Stomach (tissue), 9 donors: ENCODE measurements around the gene HEATR9. TPM values are rescaled to one million over a fixed set of nuclear protein-coding genes. Genes with fewer than 3 reads are reported as not detected.

ENCODE experiments used
- DNase-seq, 2 donors: peaks; one replicate each; pipeline versions ENCODE4 v3.0.0 to v3.0.0-alpha.2; 2013 to 2019
- H3K27ac ChIP-seq, 5 donors: fragments of 200-600 bp in 4 of 5; sonication (generic) in 4 of 5; one replicate each; pipeline ENCODE4 v1.5.1; 2013 to 2019; ENCODE audit warnings: mild to moderate bottlenecking in 1 of 5, moderate library complexity in 1 of 5
- H3K27me3 ChIP-seq, 3 donors: fragments of 200-600 bp; sonication (generic); one replicate each; pipeline ENCODE4 v1.5.1; 2017 to 2019; ENCODE audit warnings: mixed run types in 1 of 3
- H3K36me3 ChIP-seq, 4 donors: fragments of 200-600 bp; sonication (generic); 1 replicate in 3 of 4; 2 replicates in 1 of 4; pipeline ENCODE4 v1.5.1; 2016 to 2019
- H3K4me1 ChIP-seq, 4 donors: fragments of 200-600 bp; sonication (generic); one replicate each; pipeline ENCODE4 v1.5.1; 2016 to 2019
- H3K4me3 ChIP-seq, 4 donors: fragments of 200-600 bp; sonication (generic) in 3 of 4; one replicate each; pipeline ENCODE4 v1.5.1; 2016 to 2019; ENCODE audit warnings: mild to moderate bottlenecking in 1 of 4
- H3K9me3 ChIP-seq, 4 donors: fragments of 200-600 bp; sonication (generic); one replicate each; pipeline ENCODE4 v1.5.1; 2016 to 2019
- CTCF ChIP-seq, 7 experiments: fragments of 450-650 bp in 4 of 7; fragments of 200-600 bp in 3 of 7; sonication (generic) in 3 of 7; IDR thresholded peaks; one replicate each; pipeline ENCODE4 v1.5.1; 2016 to 2019; ENCODE audit warnings: antibody characterized with exemption in 7 of 7, control low read depth in 2 of 7, mild to moderate bottlenecking in 1 of 7
- EP300 ChIP-seq: sonication (generic); formaldehyde crosslinking; IDR thresholded peaks from one replicate; pipeline ENCODE4 v1.6.1; 2017; ENCODE audit warnings: antibody characterized with exemption
- POLR2A ChIP-seq, 4 donors: fragments of 450-650 bp; IDR thresholded peaks; one replicate each; pipeline ENCODE4 v1.6.1; 2016; ENCODE audit warnings: antibody characterized with exemption in 4 of 4, control low read depth in 2 of 4, mild to moderate bottlenecking in 1 of 4, moderate library complexity in 1 of 4
- POLR2AphosphoS5 ChIP-seq, 3 donors: sonication (generic); formaldehyde crosslinking; IDR thresholded peaks; one replicate each; pipeline ENCODE4 v1.6.1; 2016; ENCODE audit warnings: antibody characterized with exemption in 3 of 3
- WGBS, 5 donors: extraction: QIAGEN DNeasy Blood & Tissue Kit in 3 of 5; methylation state at CpG; one replicate each; pipeline versions ENCODE4 v1.1.5 to v1.1.7; 2013 to 2018; 5-methylcytosine and 5-hydroxymethylcytosine counted together
- intact Hi-C: fragments of 100-400 bp; cut with DNase I; formaldehyde crosslinking; loops from one replicate; pipeline ENCODE4 v1.15.1; 2023; ENCODE audit warnings: low total_unique reads
- polyA plus RNA-seq, 3 donors: library from polyadenylated mRNA; stranded (reverse); fragments of 200-250 nt; gene quantifications; one replicate each; pipeline ENCODE4 v1.2.3, GENCODE V29; 2013
- total RNA-seq, 5 donors: library from RNA; depleted of rRNA; stranded (reverse); fragments of >200 nt; gene quantifications; one replicate each; pipeline versions ENCODE4 v1.1.0 to v1.2.3, GENCODE V29; 2014 to 2016
- donor health status: healthy with polysubstance abuse.
- donor health status: Bipolar disorder and iron deficiency.
- donor health status: healthy.

Gene HEATR9
- total and polyA plus RNA-seq, 8 donors = 0.29 TPM; not detected in 7

GRCh38 chr17:35913609-35914008 is 44.9 kb upstream of the HEATR9 start:
- Histone ChIP-seq H3K27me3 (peaks cover 0 to 4% (median 0%) of the 10 kb centered on the region in 3 donors), H3K27ac (no peak overlapping the region), H3K4me3 (no peak overlapping the region), H3K36me3 (no peaks in the 10 kb centered on the region), H3K9me3 (no peaks in the 10 kb centered on the region), H3K4me1 (no peaks in the 10 kb centered on the region)
- 80 to 91% (median 90%) methylated on average over 4 of the region's 4 CpGs for WGBS, 5 donors
- TF ChIP-seq CTCF (IDR thresholded peaks at IDR 0.05) = no peak
- no peak for TF ChIP-seq POLR2A (IDR thresholded peaks at IDR 0.05)
- no peak for TF ChIP-seq EP300
- TF ChIP-seq POLR2AphosphoS5 (IDR thresholded peaks at IDR 0.05) = no peak
- DNase-seq = no peak
- intact Hi-C loops = no loop called here

- Histone ChIP-seq H3K4me3 (no peak overlapping the region), H3K36me3 (no peaks in the 10 kb centered on the region), H3K27ac (no peak overlapping the region), H3K4me1 (no peaks in the 10 kb centered on the region), H3K9me3 (no peaks in the 10 kb centered on the region), H3K27me3 (peaks cover 0 to 4% (median 0%) of the 10 kb centered on the region in 3 donors)
- 71 to 89% (median 86%) methylated on average over 2 of the region's 2 CpGs for WGBS, 5 donors
- intact Hi-C loops = no loop called here
- DNase-seq = no peak
- TF ChIP-seq POLR2AphosphoS5 (IDR thresholded peaks at IDR 0.05) (no peak), POLR2A (IDR thresholded peaks at IDR 0.05) (no peak), EP300 (no peak), CTCF (IDR thresholded peaks at IDR 0.05) (no peak)
These were observed 44.3 kb upstream of the HEATR9 start for GRCh38 chr17:35912942-35913341.

GRCh38 chr17:35912339-35912912 is 43.7 kb upstream of the HEATR9 start:
- intact Hi-C loops = no loop called here
- 92 to 100% (median 97%) methylated on average over 3 of the region's 3 CpGs for WGBS, 5 donors
- no peak overlapping the region for H3K4me3 ChIP-seq
- TF ChIP-seq EP300 = no peak
- no peak for TF ChIP-seq POLR2AphosphoS5 (IDR thresholded peaks at IDR 0.05)
- no peak for TF ChIP-seq POLR2A (IDR thresholded peaks at IDR 0.05)
- no peaks in the 10 kb centered on the region for H3K36me3 ChIP-seq
- no peak overlapping the region for H3K27ac ChIP-seq
- no peak for DNase-seq
- H3K9me3 ChIP-seq = no peaks in the 10 kb centered on the region
- no peaks in the 10 kb centered on the region for H3K4me1 ChIP-seq
- H3K27me3 ChIP-seq = peaks cover 0 to under 1% (median 0%) of the 10 kb centered on the region in 3 donors

- DNase-seq = no peak
- Histone ChIP-seq H3K9me3 (no peaks in the 10 kb centered on the region), H3K36me3 (no peaks in the 10 kb centered on the region), H3K4me1 (no peaks in the 10 kb centered on the region), H3K4me3 (no peak overlapping the region), H3K27me3 (no peaks in the 10 kb centered on the region), H3K27ac (no peak overlapping the region)
- no peak for TF ChIP-seq EP300
- no peak for TF ChIP-seq CTCF (IDR thresholded peaks at IDR 0.05)
- TF ChIP-seq POLR2A (IDR thresholded peaks at IDR 0.05) = no peak
- no peak for TF ChIP-seq POLR2AphosphoS5 (IDR thresholded peaks at IDR 0.05)
- intact Hi-C loops = no loop called here
- WGBS, 5 donors = 74 to 90% (median 80%) methylated on average over 3 of the region's 3 CpGs
These were observed 40.7 kb upstream of the HEATR9 start for GRCh38 chr17:35909408-35909807.

- Histone ChIP-seq H3K4me1 (no peaks in the 10 kb centered on the region), H3K27ac (no peak overlapping the region), H3K9me3 (no peaks in the 10 kb centered on the region), H3K27me3 (no peaks in the 10 kb centered on the region), H3K36me3 (no peaks in the 10 kb centered on the region), H3K4me3 (no peak overlapping the region)
- 68 to 84% (median 80%) methylated on average over 5 of the region's 5 CpGs for WGBS, 5 donors
- no peak for DNase-seq
- intact Hi-C loops = no loop called here
- TF ChIP-seq CTCF (IDR thresholded peaks at IDR 0.05) (no peak), POLR2A (IDR thresholded peaks at IDR 0.05) (no peak), EP300 (no peak), POLR2AphosphoS5 (IDR thresholded peaks at IDR 0.05) (no peak)
These were observed 39.0 kb upstream of the HEATR9 start for GRCh38 chr17:35907691-35908090.
